Type B pancreatic cell (in vitro differentiated cells): Measurements from ENCODE around the gene RFC4. TPM values are rescaled to one million over a fixed set of nuclear protein-coding genes. Genes with fewer than 3 reads are reported as not detected.

Experiments used
- DNase-seq: peaks from one replicate; pipeline ENCODE4 v3.0.0; 2021; ENCODE audit warnings: mixed read lengths; ENCODE audit not compliant: unreplicated experiment; ENCODE audit errors: extremely low spot score
- H3K27ac Mint-ChIP-seq: 2 replicates; pipeline ENCODE4 v1.8.0; 2021; ENCODE audit warnings: mild to moderate bottlenecking, mixed read lengths
- H3K27me3 Mint-ChIP-seq: 2 replicates; pipeline ENCODE4 v1.8.0; 2021; ENCODE audit warnings: mixed read lengths
- H3K36me3 Mint-ChIP-seq: 2 replicates; pipeline ENCODE4 v1.8.0; 2021; ENCODE audit warnings: mixed read lengths
- H3K4me1 Mint-ChIP-seq: one replicate; pipeline ENCODE4 v1.8.0; 2021; ENCODE audit warnings: mixed read lengths; ENCODE audit not compliant: unreplicated experiment
- H3K4me3 Mint-ChIP-seq: 2 replicates; pipeline ENCODE4 v1.8.0; 2021; ENCODE audit warnings: mild to moderate bottlenecking, mixed read lengths
- H3K9me3 Mint-ChIP-seq: 2 replicates; pipeline ENCODE4 v1.8.0; 2021; ENCODE audit warnings: mixed read lengths
- total RNA-seq: library from RNA; stranded (reverse); gene quantifications from 2 replicates; pipeline ENCODE4 v1.2.1, GENCODE V29; 2021; ENCODE audit warnings: low replicate concordance
- TF ChIP-seq, protein P1 (sequence below): fragments of 200-600 bp; sonication (generic); conservative IDR thresholded peaks from 2 replicates; pipeline ENCODE4 v1.5.0; 2021; ENCODE audit warnings: antibody characterized with exemption, mild to moderate bottlenecking

RFC4 gene
- total RNA-seq, 1 donor from 2014 or later: 64.2 TPM

DNA sequence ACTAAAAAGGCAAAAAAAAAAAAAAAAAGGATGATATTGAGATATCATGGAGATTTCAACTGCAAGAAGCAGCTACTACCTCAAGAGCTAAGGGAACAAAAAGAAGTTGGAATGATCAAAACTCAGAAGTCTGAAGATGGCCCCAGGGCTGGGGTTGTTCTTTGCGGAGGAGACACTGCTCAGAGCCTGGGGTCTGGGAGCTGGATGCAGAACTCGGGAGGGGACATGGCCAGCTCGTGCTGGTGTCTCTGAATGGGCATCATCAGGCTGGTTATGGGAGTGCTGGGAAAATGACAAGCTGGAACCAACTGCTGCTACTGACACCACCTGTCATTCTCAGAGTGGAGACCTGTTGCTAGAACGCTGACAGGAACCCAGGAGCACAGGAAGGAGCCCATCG, 22.1 kb upstream of the RFC4 start:
- Mint-ChIP-seq H3K27me3 (peaks cover 89% of the 10 kb centered on the region), H3K4me3 (peak overlapping the region; percentile 25), H3K36me3 (no peaks in the 10 kb centered on the region), H3K27ac (no peak overlapping the region), H3K9me3 (no peaks in the 10 kb centered on the region), H3K4me1 (peaks cover 15% of the 10 kb centered on the region)
- TF ChIP-seq, protein P1, sequence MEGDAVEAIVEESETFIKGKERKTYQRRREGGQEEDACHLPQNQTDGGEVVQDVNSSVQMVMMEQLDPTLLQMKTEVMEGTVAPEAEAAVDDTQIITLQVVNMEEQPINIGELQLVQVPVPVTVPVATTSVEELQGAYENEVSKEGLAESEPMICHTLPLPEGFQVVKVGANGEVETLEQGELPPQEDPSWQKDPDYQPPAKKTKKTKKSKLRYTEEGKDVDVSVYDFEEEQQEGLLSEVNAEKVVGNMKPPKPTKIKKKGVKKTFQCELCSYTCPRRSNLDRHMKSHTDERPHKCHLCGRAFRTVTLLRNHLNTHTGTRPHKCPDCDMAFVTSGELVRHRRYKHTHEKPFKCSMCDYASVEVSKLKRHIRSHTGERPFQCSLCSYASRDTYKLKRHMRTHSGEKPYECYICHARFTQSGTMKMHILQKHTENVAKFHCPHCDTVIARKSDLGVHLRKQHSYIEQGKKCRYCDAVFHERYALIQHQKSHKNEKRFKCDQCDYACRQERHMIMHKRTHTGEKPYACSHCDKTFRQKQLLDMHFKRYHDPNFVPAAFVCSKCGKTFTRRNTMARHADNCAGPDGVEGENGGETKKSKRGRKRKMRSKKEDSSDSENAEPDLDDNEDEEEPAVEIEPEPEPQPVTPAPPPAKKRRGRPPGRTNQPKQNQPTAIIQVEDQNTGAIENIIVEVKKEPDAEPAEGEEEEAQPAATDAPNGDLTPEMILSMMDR: no peak
- no peak for DNase-seq

DNA sequence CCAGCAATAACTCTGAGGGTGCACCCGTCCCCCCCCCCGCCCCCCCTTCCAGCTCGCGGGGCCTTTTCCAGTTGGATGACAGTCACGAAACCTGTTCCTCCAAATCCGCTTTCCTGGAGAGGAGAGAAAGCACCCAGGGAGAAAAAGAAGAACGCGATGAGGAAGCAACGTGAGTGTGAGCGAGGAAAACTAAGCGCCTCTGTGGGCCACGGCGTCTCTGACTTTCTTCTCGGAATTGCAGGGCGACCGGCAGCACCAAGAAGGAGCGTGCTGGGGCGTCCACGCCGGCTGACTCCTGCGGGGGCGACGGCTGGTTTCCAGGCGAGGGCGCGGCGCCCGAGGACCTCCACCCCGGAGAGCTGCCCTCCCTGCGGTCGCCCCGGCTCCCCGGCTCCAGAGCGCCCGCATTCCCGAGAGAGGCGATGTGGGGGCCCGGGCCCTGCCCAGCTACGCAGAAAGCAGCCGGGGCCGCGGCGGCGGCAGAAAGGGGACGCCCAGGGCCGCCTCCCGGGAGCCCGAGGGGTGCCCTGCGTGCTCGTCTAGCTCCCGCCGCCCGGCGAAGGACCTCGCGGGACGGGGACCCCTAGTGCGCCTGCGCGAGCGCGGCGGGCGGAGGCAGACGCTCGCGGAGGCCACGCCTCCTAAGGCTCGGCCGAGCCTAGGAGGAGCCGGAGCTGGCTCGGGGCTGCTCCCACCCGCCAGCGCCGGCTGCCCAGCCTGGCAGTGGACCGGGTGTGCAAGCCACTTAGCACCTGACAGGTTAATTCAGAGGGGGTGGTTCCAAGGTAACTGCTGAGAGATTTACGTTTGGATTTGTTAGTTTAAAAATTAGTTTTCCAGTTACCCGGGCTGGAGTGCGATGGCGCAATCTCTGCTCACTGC, 20.9 kb upstream of the RFC4 start:
- H3K36me3 Mint-ChIP-seq: no peaks in the 10 kb centered on the region
- peaks cover 15% of the 10 kb centered on the region for H3K4me1 Mint-ChIP-seq
- no peaks in the 10 kb centered on the region for H3K9me3 Mint-ChIP-seq
- TF ChIP-seq, protein P1: no peak
- no peak overlapping the region for H3K27ac Mint-ChIP-seq
- H3K27me3 Mint-ChIP-seq: peaks cover 84% of the 10 kb centered on the region
- peak overlapping the region; percentile 81 for H3K4me3 Mint-ChIP-seq
- DNase-seq: peak; percentile 85

DNA sequence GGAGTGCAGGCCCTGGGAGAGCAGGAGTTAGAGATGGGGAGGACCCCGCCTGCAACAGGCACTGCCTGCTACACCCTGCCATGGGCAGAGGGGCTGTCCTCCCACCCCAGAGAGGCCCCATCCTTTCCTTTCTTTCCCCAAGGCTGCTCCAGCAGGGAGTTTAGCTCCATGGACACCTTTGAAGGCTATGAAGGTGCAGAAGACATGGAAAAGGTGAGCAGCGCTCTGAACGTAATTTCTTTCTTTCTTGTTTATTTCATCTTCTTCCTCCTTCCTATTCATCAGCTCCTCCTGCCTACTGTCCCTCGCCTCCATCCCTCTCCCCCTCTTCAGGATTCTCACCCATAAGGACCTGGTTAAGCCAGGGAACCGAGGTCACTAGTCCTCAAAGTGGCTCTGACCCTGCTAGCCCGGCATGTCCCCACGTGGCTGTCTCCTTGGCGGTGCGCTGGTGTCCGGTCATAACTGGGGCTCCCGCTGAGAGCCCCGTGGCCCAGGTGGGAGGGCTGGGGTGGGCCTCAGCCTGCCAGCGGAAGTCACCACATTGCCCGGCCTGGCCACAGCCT, 20.2 kb upstream of the RFC4 start:
- DNase-seq: no peak
- Mint-ChIP-seq H3K9me3 (no peaks in the 10 kb centered on the region), H3K36me3 (no peaks in the 10 kb centered on the region), H3K27me3 (peaks cover 82% of the 10 kb centered on the region), H3K27ac (no peak overlapping the region), H3K4me1 (peaks cover 15% of the 10 kb centered on the region), H3K4me3 (peak overlapping the region; percentile 81)
- TF ChIP-seq, protein P1: no peak

DNA sequence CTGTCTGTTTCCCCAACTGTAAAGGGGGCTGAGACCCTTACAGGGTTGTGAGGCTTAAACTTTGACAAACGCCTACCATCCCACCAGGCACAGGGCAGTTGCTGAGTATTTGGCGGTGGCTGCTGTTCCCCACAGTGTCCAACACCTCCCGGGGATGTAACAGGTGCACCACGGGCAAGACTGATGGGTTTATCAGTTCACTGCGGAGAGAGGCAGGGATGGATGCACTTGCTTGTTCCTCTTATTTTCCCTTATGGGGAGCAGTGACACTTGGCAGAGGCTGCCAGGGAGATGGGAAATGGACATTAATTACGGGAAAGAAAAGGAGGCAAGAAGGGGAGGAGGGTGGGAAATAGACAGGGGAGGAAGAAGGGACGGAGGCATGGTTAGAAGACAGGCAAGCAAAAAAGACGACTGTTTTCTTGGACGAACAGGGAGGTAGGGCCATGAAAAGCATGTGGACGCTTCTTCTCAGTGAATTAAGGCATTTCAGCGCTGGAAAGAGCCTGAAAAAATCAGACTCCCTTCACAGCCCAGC, 19.7 kb upstream of the RFC4 start:
- Mint-ChIP-seq H3K36me3 (no peaks in the 10 kb centered on the region), H3K9me3 (no peaks in the 10 kb centered on the region), H3K27ac (no peak overlapping the region), H3K27me3 (peaks cover 79% of the 10 kb centered on the region), H3K4me3 (peak overlapping the region; percentile 81), H3K4me1 (peaks cover 15% of the 10 kb centered on the region)
- DNase-seq: no peak
- TF ChIP-seq, protein P1: no peak

DNA sequence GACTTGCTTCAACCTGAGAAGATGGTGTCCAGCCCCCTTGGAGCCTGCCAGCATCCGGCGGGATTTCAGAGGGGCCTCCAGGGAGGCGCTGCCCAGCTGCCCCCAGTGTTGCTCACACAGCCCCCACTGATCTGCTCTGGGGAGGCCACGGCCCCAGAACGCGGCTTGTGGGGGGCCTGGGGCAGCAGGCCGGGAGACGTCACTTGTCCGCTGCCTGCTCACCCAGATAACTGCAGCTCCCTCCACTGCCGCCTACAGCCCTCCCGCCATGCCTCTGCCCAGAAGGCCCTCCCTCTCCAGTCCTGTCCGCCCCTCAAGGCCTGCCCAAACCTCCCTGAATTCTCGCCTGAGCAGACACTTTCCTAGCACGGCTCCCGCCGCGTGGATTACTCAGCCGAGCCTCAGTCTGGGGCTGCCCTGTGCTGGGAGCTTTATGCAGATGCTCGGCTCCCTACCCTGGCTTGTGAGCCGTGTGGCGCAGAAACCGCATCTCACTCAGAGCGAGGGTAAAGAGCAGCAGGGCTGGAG, 19.1 kb upstream of the RFC4 start:
- Mint-ChIP-seq H3K9me3 (no peaks in the 10 kb centered on the region), H3K27ac (no peak overlapping the region), H3K27me3 (peaks cover 73% of the 10 kb centered on the region), H3K4me3 (peak overlapping the region; percentile 81), H3K36me3 (no peaks in the 10 kb centered on the region), H3K4me1 (peaks cover 15% of the 10 kb centered on the region)
- TF ChIP-seq, protein P1: no peak
- DNase-seq: no peak
